Measurements from ENCODE around the gene PCDHGA7.
A peak's percentile ranks its signal among the peaks of the same experiment; 100 is the strongest.

PCDHGA7 gene

GRCh38 chr5:141356133-141356532 is 26.4 kb upstream of the PCDHGA7 start:
- Mint-ChIP-seq H3K4me3 (no peak overlapping the region), H3K27me3 (ENCODE audit: low read depth) (peaks cover 20% of the 10 kb centered on the region), H3K27ac (no peak overlapping the region), H3K9me3 (peaks cover 27% of the 10 kb centered on the region), H3K4me1 (ENCODE audit: low read depth) (peaks cover 2% of the 10 kb centered on the region), H3K36me3 (ENCODE audit: low read depth) (peaks cover under 1% of the 10 kb centered on the region)
- DNase-seq (ENCODE audit: low spot score), result no peak

DNA sequence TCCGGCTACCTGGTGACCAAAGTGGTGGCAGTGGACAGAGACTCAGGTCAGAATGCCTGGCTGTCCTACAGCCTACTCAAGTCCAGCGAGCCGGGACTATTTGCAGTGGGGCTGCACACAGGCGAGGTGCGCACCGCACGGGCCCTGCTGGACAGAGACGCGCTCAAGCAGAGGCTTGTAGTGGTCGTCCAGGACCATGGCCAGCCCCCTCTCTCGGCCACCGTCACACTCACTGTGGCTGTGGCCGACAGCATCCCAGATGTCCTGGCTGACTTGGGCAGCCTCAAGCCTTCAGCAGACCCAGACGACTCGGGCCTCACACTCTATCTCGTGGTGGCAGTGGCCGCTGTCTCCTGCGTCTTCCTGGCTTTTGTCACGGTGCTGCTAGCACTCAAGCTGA is 25.6 kb upstream of the PCDHGA7 start:
- DNase-seq (ENCODE audit: low spot score), result no peak
- Mint-ChIP-seq H3K27ac (no peak overlapping the region), H3K36me3 (ENCODE audit: low read depth) (peaks cover 3% of the 10 kb centered on the region), H3K4me3 (no peak overlapping the region), H3K9me3 (peaks cover 30% of the 10 kb centered on the region), H3K4me1 (ENCODE audit: low read depth) (peaks cover 2% of the 10 kb centered on the region), H3K27me3 (ENCODE audit: low read depth) (peaks cover 23% of the 10 kb centered on the region)

DNA sequence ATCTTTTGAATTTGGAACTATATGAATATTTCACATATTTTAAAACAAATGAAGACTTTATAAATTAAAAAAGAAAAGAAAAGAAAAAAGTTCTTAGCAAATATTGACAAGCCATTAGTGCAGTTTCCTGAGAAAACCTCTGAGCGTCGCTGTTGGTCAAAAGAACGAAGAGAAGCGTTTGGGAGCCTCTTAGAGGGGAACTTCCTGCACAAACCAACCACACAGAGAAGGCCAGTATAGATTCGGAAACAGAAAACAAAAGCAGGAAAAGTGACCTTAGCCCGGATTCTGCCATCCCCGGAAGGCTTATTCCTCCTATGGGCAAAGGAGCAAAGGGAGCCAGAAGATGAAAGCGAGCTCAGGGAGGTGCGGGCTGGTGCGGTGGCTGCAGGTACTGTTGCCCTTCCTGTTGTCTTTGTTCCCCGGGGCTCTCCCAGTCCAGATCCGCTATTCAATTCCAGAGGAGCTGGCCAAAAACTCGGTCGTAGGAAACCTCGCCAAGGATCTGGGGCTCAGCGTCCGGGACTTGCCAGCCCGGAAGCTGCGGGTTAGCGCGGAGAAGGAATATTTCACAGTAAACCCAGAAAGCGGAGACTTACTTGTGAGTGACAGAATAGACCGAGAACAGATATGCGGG is 22.6 kb upstream of the PCDHGA7 start, which contains the start of gene PCDHGB2:
Gene PCDHGB2, plus strand, starts transcription at position 205 of the 637 bp plus-strand sequence. Its CDS starts 142 bp downstream, at position 347.
- H3K9me3 Mint-ChIP-seq, result peaks cover 36% of the 10 kb centered on the region
- DNase-seq (ENCODE audit: low spot score), result no peak
- H3K36me3 Mint-ChIP-seq (ENCODE audit: low read depth), result peaks cover 7% of the 10 kb centered on the region
- H3K27ac Mint-ChIP-seq, result peak within 1 kb of the TSS; percentile 68
- peaks cover 40% of the 10 kb centered on the region for H3K27me3 Mint-ChIP-seq (ENCODE audit: low read depth)
- H3K4me3 Mint-ChIP-seq, result peak within 1 kb of the TSS; percentile 89
- H3K4me1 Mint-ChIP-seq (ENCODE audit: low read depth), result peaks cover 2% of the 10 kb centered on the region

GRCh38 chr5:141360685-141361084 is 21.9 kb upstream of the PCDHGA7 start:
- DNase-seq (ENCODE audit: low spot score), result no peak
- Mint-ChIP-seq H3K36me3 (ENCODE audit: low read depth) (peaks cover 7% of the 10 kb centered on the region), H3K9me3 (peaks cover 44% of the 10 kb centered on the region), H3K27ac (no peak overlapping the region), H3K27me3 (ENCODE audit: low read depth) (peaks cover 48% of the 10 kb centered on the region), H3K4me1 (ENCODE audit: low read depth) (peaks cover 2% of the 10 kb centered on the region), H3K4me3 (no peak overlapping the region)

- no peak for DNase-seq (ENCODE audit: low spot score)
- Mint-ChIP-seq H3K27me3 (ENCODE audit: low read depth) (peaks cover 51% of the 10 kb centered on the region), H3K4me3 (no peak overlapping the region), H3K4me1 (ENCODE audit: low read depth) (peaks cover 2% of the 10 kb centered on the region), H3K9me3 (peaks cover 42% of the 10 kb centered on the region), H3K27ac (no peak overlapping the region), H3K36me3 (ENCODE audit: low read depth) (peaks cover 7% of the 10 kb centered on the region)
Observed at GRCh38 chr5:141362719-141363118, 19.8 kb upstream of the PCDHGA7 start.

DNA sequence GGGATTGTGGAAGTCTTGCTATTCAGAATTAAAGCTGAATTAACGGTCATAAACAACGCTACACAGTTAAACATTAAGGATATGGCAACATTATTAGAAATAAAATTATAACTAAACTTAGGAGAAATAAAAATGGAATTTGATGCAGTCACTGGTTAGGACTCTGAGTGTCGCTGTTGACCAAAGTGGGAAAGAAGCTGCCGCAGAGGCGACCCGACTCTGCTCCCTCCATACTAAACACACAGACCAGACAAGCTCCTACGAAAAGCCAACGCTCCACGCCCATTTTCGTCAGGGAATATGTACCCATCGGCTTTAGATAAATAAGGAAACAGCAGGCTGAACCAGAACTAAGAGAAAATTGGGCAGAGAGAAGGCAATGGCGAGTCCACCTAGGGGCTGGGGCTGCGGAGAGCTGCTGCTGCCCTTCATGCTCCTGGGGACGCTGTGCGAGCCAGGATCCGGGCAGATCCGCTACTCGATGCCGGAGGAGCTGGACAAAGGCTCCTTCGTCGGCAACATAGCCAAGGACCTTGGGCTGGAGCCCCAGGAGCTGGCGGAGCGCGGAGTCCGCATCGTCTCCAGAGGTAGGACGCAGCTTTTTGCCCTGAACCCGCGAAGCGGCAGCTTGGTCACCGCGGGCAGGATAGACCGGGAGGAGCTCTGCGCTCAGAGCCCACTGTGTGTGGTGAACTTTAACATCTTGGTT is 18.4 kb upstream of the PCDHGA7 start, which contains the start of gene PCDHGA5:
Gene PCDHGA5, plus strand, starts transcription at position 211 of the 709 bp plus-strand sequence. Its CDS starts 169 bp downstream, at position 380.
- Mint-ChIP-seq H3K4me3 (no peak within 1 kb of the TSS), H3K9me3 (peaks cover 42% of the 10 kb centered on the region), H3K27me3 (ENCODE audit: low read depth) (peaks cover 53% of the 10 kb centered on the region), H3K36me3 (ENCODE audit: low read depth) (peaks cover 7% of the 10 kb centered on the region), H3K27ac (no peak within 1 kb of the TSS), H3K4me1 (ENCODE audit: low read depth) (peaks cover 2% of the 10 kb centered on the region)
- DNase-seq (ENCODE audit: low spot score), result no peak

DNA sequence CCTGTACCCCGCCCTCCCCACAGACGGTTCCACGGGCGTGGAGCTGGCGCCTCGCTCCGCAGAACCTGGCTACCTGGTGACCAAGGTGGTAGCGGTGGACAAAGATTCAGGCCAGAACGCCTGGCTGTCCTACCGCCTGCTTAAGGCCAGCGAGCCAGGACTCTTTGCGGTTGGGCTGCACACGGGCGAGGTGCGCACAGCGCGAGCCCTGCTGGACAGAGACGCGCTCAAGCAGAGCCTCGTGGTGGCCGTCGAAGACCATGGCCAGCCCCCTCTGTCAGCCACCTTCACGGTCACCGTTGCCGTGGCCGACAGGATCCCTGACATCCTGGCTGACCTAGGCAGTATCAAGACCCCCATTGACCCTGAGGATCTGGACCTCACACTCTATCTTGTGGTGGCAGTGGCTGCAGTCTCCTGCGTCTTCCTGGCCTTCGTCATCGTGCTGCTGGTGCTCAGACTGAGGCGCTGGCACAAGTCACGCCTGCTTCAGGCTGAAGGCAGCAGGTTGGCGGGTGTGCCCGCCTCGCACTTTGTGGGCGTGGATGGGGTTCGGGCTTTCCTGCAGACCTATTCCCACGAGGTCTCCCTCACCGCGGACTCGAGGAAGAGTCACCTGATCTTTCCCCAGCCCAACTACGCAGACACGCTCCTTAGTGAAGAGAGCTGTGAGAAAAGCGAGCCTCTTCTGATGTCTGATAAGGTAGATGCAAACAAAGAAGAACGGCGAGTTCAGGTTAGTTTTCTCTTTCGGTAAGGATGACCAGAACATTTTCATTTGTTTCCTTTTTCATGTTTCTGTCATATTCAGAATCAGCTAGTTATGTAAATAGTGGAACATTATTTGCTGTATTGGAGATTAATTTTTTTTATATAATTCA is 16.3 kb upstream of the PCDHGA7 start:
- H3K36me3 Mint-ChIP-seq (ENCODE audit: low read depth), result peaks cover 5% of the 10 kb centered on the region
- DNase-seq (ENCODE audit: low spot score), result no peak
- peaks cover 31% of the 10 kb centered on the region for H3K9me3 Mint-ChIP-seq
- peaks cover 2% of the 10 kb centered on the region for H3K4me1 Mint-ChIP-seq (ENCODE audit: low read depth)
- H3K4me3 Mint-ChIP-seq, result no peak overlapping the region
- H3K27me3 Mint-ChIP-seq (ENCODE audit: low read depth), result peaks cover 50% of the 10 kb centered on the region
- H3K27ac Mint-ChIP-seq, result no peak overlapping the region

GRCh38 chr5:141369994-141370848 is 12.3 kb upstream of the PCDHGA7 start, which contains the start of gene PCDHGB3:
Gene PCDHGB3 (plus strand): TSS chr5:141370242. CDS start chr5:141370395, 153 bp downstream.
- Mint-ChIP-seq H3K36me3 (ENCODE audit: low read depth) (peaks cover 1% of the 10 kb centered on the region), H3K27me3 (ENCODE audit: low read depth) (peaks cover 25% of the 10 kb centered on the region), H3K9me3 (peaks cover 34% of the 10 kb centered on the region), H3K4me1 (ENCODE audit: low read depth) (peaks cover 2% of the 10 kb centered on the region), H3K4me3 (peak within 1 kb of the TSS; percentile 83), H3K27ac (no peak within 1 kb of the TSS)
- no peak for DNase-seq (ENCODE audit: low spot score)

GRCh38 chr5:141371572-141372475 is 10.7 kb upstream of the PCDHGA7 start:
- Mint-ChIP-seq H3K27ac (no peak overlapping the region), H3K27me3 (ENCODE audit: low read depth) (peaks cover 14% of the 10 kb centered on the region), H3K4me3 (no peak overlapping the region), H3K9me3 (peaks cover 34% of the 10 kb centered on the region), H3K36me3 (ENCODE audit: low read depth) (peaks cover 1% of the 10 kb centered on the region), H3K4me1 (ENCODE audit: low read depth) (peaks cover 2% of the 10 kb centered on the region)
- DNase-seq (ENCODE audit: low spot score), result no peak

DNA sequence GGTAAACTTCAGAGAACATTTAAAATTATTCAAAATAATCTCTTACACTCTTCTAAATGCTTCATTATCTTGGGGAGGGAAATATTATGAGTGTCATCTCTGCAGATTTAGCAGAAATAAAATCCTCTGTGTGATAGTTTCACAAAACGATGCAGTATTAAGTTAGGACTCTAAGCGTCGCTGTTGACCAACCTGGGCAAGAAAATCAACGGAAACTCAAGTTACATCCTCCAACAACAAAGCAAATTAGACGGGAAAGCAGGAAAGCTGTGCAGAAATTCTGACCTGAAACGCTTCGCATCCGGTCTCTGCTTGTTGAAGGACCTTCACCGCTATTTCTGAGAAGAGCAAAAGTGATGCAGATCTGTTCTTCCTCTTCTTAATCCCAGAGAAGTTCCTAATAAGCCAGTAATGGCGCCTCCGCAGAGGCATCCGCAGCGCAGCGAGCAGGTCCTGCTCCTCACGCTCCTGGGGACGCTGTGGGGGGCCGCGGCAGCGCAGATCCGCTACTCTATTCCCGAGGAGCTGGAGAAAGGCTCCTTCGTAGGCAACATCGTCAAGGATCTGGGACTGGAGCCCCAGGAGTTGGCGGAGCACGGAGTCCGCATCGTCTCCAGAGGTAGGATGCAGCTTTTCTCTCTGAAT is 8.7 kb upstream of the PCDHGA7 start, which contains the start of gene PCDHGA6:
Gene PCDHGA6, plus strand, starts transcription at position 219 of the 645 bp plus-strand sequence. Its CDS starts 193 bp downstream, at position 412.
- no peak within 1 kb of the TSS for H3K4me3 Mint-ChIP-seq
- peaks cover 12% of the 10 kb centered on the region for H3K27me3 Mint-ChIP-seq (ENCODE audit: low read depth)
- no peak within 1 kb of the TSS for H3K27ac Mint-ChIP-seq
- H3K9me3 Mint-ChIP-seq, result peaks cover 34% of the 10 kb centered on the region
- H3K36me3 Mint-ChIP-seq (ENCODE audit: low read depth), result peaks cover 1% of the 10 kb centered on the region
- no peak for DNase-seq (ENCODE audit: low spot score)
- peaks cover 2% of the 10 kb centered on the region for H3K4me1 Mint-ChIP-seq (ENCODE audit: low read depth)

GRCh38 chr5:141374627-141375026 is 7.9 kb upstream of the PCDHGA7 start:
- H3K4me1 Mint-ChIP-seq (ENCODE audit: low read depth), result peaks cover 2% of the 10 kb centered on the region
- DNase-seq (ENCODE audit: low spot score), result no peak
- peaks cover 12% of the 10 kb centered on the region for H3K27me3 Mint-ChIP-seq (ENCODE audit: low read depth)
- H3K4me3 Mint-ChIP-seq, result no peak overlapping the region
- peaks cover 34% of the 10 kb centered on the region for H3K9me3 Mint-ChIP-seq
- no peak overlapping the region for H3K27ac Mint-ChIP-seq
- H3K36me3 Mint-ChIP-seq (ENCODE audit: low read depth), result peaks cover 1% of the 10 kb centered on the region
